Inferior parietal cortex (tissue), 1 donor: ENCODE data around the gene CATSPERD.
"Not testable (repeated sequence)": the region's sequence is repeated elsewhere in the genome, so short reads cannot be mapped to it uniquely, and the experiment has no call there.

ENCODE experiments used
- DNase-seq: peaks from one replicate; pipeline ENCODE4 v3.0.0-alpha.2; 2016; ENCODE audit errors: extremely low spot score

CATSPERD gene

GRCh38 chr19:5684694-5685430, 35.6 kb upstream of the CATSPERD start:
- no peak for DNase-seq

GRCh38 chr19:5686326-5686646, 34.2 kb upstream of the CATSPERD start:
- no peak for DNase-seq

- DNase-seq = peak; percentile 65
Observed at GRCh38 chr19:5686647-5687359, 33.6 kb upstream of the CATSPERD start.

DNA sequence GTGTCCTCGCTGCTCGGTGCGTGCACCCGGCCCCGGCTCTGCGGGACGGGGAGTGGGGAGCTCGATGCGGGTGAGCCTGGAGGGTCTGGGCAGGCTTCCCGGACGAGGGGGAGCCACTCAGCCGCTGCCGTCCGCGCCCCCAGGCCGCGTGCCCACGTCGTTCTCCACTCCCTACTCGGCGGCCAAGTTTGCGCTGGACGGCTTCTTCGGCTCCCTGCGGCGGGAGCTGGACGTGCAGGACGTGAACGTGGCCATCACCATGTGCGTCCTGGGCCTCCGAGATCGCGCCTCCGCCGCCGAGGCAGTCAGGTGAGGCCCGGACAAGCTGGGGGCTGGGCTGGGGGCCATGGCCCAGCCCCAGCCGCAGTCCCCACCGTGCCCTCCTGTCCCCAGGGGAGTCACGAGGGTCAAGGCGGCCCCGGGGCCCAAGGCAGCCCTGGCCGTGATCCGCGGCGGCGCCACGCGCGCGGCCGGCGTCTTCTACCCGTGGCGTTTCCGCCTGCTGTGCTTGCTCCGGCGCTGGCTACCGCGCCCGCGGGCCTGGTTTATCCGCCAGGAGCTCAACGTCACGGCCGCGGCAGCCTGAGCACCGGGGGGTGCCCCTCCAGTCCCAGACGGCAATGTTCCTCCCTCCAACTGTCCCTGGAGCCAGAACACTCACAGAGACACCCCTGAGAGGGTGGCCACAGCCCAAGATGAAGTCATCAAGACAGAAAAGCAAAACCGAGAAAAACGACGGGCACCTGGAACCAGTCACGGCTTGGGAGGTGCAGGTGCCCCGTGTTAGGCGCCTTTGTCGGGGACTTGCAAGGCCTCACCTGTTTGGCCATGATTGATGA, 32.9 kb upstream of the CATSPERD start:
- DNase-seq = no peak

- not testable (repeated sequence) for DNase-seq
Observed at GRCh38 chr19:5688262-5688881, 32.1 kb upstream of the CATSPERD start.

DNA sequence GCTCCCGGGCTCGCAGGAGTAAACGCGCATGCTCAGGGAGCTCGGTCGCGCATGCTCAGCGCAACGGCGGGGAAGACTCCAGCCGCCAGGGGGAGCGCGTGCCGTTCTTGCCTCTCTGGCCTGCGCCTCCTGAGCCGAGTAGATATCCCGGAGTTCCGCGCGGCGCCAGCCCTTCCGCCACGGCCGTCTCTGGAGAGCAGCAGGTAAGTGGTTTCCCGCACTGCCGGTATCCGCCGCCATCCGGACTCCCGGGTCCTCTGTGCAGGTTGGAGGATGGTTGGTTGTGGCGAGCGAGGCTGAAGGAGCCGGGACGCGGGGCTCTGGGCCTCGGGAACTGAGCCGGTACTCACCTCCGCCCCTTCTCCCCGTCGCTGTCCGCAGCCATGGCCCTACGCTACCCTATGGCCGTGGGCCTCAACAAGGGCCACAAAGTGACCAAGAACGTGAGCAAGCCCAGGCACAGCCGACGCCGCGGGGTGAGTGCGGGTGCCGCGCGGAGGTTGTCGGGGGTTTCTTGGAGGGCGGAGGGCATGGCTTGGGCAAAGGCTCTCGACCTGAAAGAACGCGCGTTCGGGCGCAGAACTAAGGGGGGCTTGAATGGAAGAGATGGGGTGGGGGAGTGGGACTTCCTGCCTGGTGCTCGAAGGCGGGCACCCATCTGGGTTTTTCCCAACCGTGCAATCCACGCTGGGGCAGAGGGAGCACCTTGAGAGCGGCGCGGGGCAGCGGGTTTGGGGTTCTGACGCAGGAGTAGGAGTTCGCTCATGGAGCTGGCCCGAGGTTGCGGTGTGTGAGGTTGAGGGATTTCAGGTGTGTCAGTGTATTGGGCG, 30.1 kb upstream of the CATSPERD start, which contains the start of gene RPL36:
TSS of gene RPL36 (plus strand) at position 171 of the 830 bp plus-strand sequence. CDS start at position 384, 213 bp downstream.
- DNase-seq = peak; percentile 98

- DNase-seq = peak; percentile 5
Observed at GRCh38 chr19:5690955-5691821, 29.2 kb upstream of the CATSPERD start.

GRCh38 chr19:5691822-5692722, 28.4 kb upstream of the CATSPERD start:
- no peak for DNase-seq

DNA sequence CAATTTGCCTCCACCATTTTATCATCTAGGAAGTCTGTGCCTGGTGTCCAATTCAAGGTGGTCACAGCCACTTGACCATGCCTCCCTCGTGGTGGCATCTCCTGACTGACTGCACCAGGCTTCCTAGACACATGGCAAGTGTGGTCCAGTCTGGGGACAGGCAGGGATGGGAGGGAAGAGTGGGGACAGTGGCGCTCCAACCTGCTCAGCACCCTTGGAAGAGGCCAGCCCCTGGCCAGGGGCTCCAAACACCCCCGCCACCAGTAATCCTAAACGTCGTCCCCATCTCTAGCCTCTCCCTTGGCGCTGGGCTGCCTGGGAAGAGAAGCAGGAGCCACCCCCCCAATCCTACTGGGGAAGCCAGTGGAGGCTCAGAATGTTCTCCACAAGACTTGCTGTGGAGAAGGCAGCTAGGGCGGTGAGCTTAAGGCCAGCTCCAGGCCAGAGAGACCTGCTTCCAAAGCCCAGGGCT, 27.7 kb upstream of the CATSPERD start:
- no peak for DNase-seq

GRCh38 chr19:5693195-5694166, 27.0 kb upstream of the CATSPERD start:
- DNase-seq = no peak

GRCh38 chr19:5694167-5694955, 26.1 kb upstream of the CATSPERD start:
- no peak for DNase-seq

DNA sequence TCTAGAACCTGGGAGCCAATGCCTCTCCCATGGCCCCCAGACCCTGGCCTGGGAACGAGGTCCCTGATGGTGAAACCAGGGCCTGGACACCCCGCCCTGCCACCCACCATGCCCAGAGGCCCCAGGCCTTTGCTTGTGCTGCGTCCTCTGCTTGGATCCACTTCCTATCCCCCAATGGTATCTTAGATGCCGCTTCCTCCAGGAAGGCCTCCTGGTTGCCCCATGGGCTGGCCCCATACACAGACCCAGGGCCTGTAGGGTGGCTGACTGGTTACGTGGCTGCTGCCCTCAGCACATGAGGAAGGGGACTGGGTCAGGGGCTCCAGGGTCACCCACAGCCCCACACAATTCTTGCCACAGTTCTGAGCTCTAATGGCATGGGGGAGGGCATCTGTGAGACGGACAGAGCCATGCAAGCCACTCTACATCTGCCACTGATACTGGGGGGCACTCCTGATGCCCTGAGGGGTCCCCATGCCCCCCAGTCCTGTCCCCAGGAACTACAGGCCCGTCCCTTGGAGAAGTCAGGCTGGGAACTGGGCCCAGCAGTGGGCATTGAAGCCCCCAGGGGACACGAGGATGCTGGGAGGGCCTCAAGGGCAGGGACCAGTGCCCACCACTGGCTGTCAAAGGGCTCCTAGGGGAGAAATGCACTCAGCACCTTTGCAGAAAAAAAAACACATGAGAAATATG, 25.3 kb upstream of the CATSPERD start:
- no peak for DNase-seq

DNA sequence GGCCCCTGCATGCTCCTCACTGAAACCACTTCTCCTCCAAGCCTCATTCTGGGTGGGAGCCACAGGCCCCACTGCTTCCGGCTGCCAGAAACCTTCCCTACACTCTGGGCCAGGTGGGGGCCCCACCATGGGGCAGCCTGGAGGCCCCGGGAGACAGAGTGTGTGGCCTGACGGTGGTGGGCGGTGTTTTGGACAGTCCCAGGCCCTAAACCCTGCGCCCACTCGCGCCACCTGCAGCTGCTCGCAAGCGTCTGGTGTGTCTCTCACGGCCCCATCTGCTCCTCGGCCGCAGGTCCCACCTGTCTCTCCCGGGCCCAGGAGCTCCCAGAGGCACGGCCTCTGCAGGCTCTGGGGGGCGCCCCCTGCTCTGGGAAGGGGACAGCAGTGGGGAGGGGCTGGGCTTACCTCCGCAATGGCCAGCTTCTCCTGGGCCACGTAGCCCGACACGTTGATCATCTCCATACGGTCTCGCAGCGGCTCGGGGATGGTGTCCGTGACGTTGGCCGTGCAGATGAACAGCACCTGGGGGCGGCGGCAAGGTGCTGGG, 24.7 kb upstream of the CATSPERD start:
- no peak for DNase-seq

GRCh38 chr19:5696196-5697021, 24.0 kb upstream of the CATSPERD start:
- no peak for DNase-seq
